Activated T-cell treated with anti-CD3 and anti-CD28 coated beads for 1 hour (primary cell): ENCODE results near the gene COL4A4.

Experiments
- DNase-seq: peaks from one replicate; pipeline ENCODE4 v3.0.0-alpha.2; 2020; ENCODE audit warnings: low read depth

COL4A4 gene

GRCh38 chr2:227161947-227162346 is 2.1 kb downstream of the COL4A4 start:
- no peak for DNase-seq

GRCh38 chr2:227160164-227160563 is 3.8 kb downstream of the COL4A4 start:
- DNase-seq: no peak

- no peak for DNase-seq
These were observed 8.8 kb downstream of the COL4A4 start for GRCh38 chr2:227154986-227155774.

GRCh38 chr2:227153758-227154486 is 10.1 kb downstream of the COL4A4 start:
- DNase-seq: no peak

GRCh38 chr2:227153307-227153706 is 10.7 kb downstream of the COL4A4 start:
- no peak for DNase-seq

GRCh38 chr2:227152093-227152766 is 11.8 kb downstream of the COL4A4 start:
- DNase-seq: no peak

GRCh38 chr2:227150222-227150936 is 13.6 kb downstream of the COL4A4 start:
- no peak for DNase-seq

- no peak for DNase-seq
These were observed 15.9 kb downstream of the COL4A4 start for GRCh38 chr2:227148106-227148505.

GRCh38 chr2:227147023-227147422 is 17.0 kb downstream of the COL4A4 start:
- no peak for DNase-seq

- DNase-seq: no peak
These were observed 17.5 kb downstream of the COL4A4 start for GRCh38 chr2:227146456-227146855.

- no peak for DNase-seq
These were observed 20.1 kb downstream of the COL4A4 start for GRCh38 chr2:227143895-227144294.

- DNase-seq: no peak
These were observed 22.7 kb downstream of the COL4A4 start for GRCh38 chr2:227141301-227141700.

- DNase-seq: no peak
These were observed 29.4 kb downstream of the COL4A4 start for GRCh38 chr2:227134591-227134990.

GRCh38 chr2:227132986-227133385 is 31.0 kb downstream of the COL4A4 start:
- no peak for DNase-seq

- no peak for DNase-seq
These were observed 33.4 kb downstream of the COL4A4 start for GRCh38 chr2:227130636-227131035.

GRCh38 chr2:227127201-227127600 is 36.8 kb downstream of the COL4A4 start:
- no peak for DNase-seq

GRCh38 chr2:227125506-227125905 is 38.5 kb downstream of the COL4A4 start:
- DNase-seq: no peak

- no peak for DNase-seq
These were observed 39.2 kb downstream of the COL4A4 start for GRCh38 chr2:227124811-227125210.

- no peak for DNase-seq
These were observed 40.3 kb downstream of the COL4A4 start for GRCh38 chr2:227123697-227124096.

- DNase-seq: no peak
These were observed 45.7 kb downstream of the COL4A4 start for GRCh38 chr2:227118353-227118752.

GRCh38 chr2:227117852-227118251 is 46.2 kb downstream of the COL4A4 start:
- DNase-seq: no peak

GRCh38 chr2:227117027-227117426 is 47.0 kb downstream of the COL4A4 start:
- no peak for DNase-seq
